B cell (primary cell): ENCODE data around the gene ATP8A2. TPM values are rescaled to one million over a fixed set of nuclear protein-coding genes. Genes with fewer than 3 reads are reported as not detected.
A peak's percentile ranks its signal among the peaks of the same experiment; 100 is the strongest.
"Not testable (repeated sequence)": the region's sequence is repeated elsewhere in the genome, so short reads cannot be mapped to it uniquely, and the experiment has no call there.

Source experiments
- ATAC-seq: fragments of 200-7000 bp; cut with Tn5 transposase; one replicate; pipeline ENCODE4 v1.10.0; 2021; ENCODE audit warnings: low read depth, mild to moderate bottlenecking, moderate number of reproducible peaks, moderate library complexity
- CTCF ChIA-PET: fragments of 350-600 bp; sonication (Branson Sonifier 250); formaldehyde crosslinking; loops from one replicate; lab custom pipeline; 2021; ENCODE audit warnings: antibody characterized with exemption, inconsistent platforms; lab: Charles Lee
- POLR2A ChIA-PET: fragments of 350-600 bp; sonication (Branson Sonifier 250); formaldehyde crosslinking; loops from one replicate; lab custom pipeline; 2021; ENCODE audit warnings: antibody characterized with exemption; lab: Charles Lee
- DNase-seq: peaks from one replicate; pipeline ENCODE4 v3.0.0; 2013
- H2AFZ ChIP-seq: 2 replicates; pipeline ENCODE4 v1.6.1; 2012; ENCODE audit warnings: mild to moderate bottlenecking, low read depth, low read length; ENCODE audit not compliant: insufficient read depth, poor library complexity, severe bottlenecking
- H3K27ac ChIP-seq, 2 donors: 1 replicate in 1 of 2; 2 replicates in 1 of 2; pipeline ENCODE4 v1.5.1; 2012 to 2013; ENCODE audit warnings: low read length in 2 of 2, mild to moderate bottlenecking in 2 of 2, moderate library complexity in 1 of 2
- H3K27me3 ChIP-seq, 4 experiments: fragments of 200-600 bp in 1 of 4; sonication (generic) in 1 of 4; replicated peaks in 1 of 4; 1 replicate in 2 of 4; 2 replicates in 2 of 4; pipeline versions ENCODE4 v1.6.1 to v1.7.0; 2013 to 2016; ENCODE audit warnings: low read length in 3 of 4, mild to moderate bottlenecking in 2 of 4, mixed read lengths in 1 of 4, moderate library complexity in 1 of 4; ENCODE audit not compliant: insufficient read depth in 4 of 4, control insufficient read depth in 3 of 4; ENCODE audit errors: control extremely low read depth in 1 of 4
- H3K36me3 ChIP-seq, 2 experiments: replicated peaks in 1 of 2; 1 replicate in 1 of 2; 2 replicates in 1 of 2; pipeline versions ENCODE4 v1.6.1 to v1.7.1; 2013; ENCODE audit warnings: low read length in 1 of 2; ENCODE audit not compliant: insufficient read depth in 2 of 2, control insufficient read depth in 1 of 2; ENCODE audit errors: control extremely low read depth in 1 of 2, extremely low read depth in 1 of 2
- H3K4me1 ChIP-seq, 2 donors: fragments of 200-600 bp in 1 of 2; sonication (generic) in 1 of 2; 1 replicate in 1 of 2; 2 replicates in 1 of 2; pipeline versions ENCODE4 v1.5.1 to v1.6.1; 2013 to 2017; ENCODE audit warnings: low read length in 2 of 2; ENCODE audit not compliant: control insufficient read depth in 2 of 2, insufficient read depth in 2 of 2
- H3K4me2 ChIP-seq: replicated peaks from 2 replicates; pipeline ENCODE3; 2012; ENCODE audit warnings: mild to moderate bottlenecking, low read depth, low read length; ENCODE audit not compliant: poor library complexity, severe bottlenecking
- H3K4me3 ChIP-seq, 5 experiments: fragments of 200-600 bp in 1 of 5; sonication (generic) in 1 of 5; 1 replicate in 3 of 5; 2 replicates in 2 of 5; pipeline versions ENCODE4 v1.5.1 to v1.7.0; 2011 to 2016; ENCODE audit warnings: low read length in 4 of 5, mild to moderate bottlenecking in 4 of 5, low read depth in 2 of 5, control low read depth in 1 of 5, moderate library complexity in 1 of 5; ENCODE audit not compliant: insufficient read depth in 1 of 5; ENCODE audit errors: control extremely low read depth in 1 of 5, extremely low read depth in 1 of 5
- H3K79me2 ChIP-seq: fragments of 200-600 bp; sonication (generic); one replicate; pipeline ENCODE4 v1.6.0; 2016; ENCODE audit warnings: low read length; ENCODE audit not compliant: control insufficient read depth, insufficient read depth
- H3K9ac ChIP-seq: fragments of 200-600 bp; sonication (generic); 2 replicates; pipeline ENCODE4 v1.6.1; 2017; ENCODE audit warnings: mild to moderate bottlenecking, low read length, moderate library complexity
- H3K9me3 ChIP-seq, 3 donors: one replicate each; pipeline versions ENCODE4 v1.6.1 to v1.7.1; 2013; ENCODE audit warnings: low read length in 2 of 3; ENCODE audit not compliant: control insufficient read depth in 2 of 3, insufficient read depth in 1 of 3; ENCODE audit errors: control extremely low read depth in 1 of 3
- H4K20me1 ChIP-seq: 2 replicates; pipeline ENCODE4 v1.6.0; 2012; ENCODE audit warnings: mild to moderate bottlenecking, low read length; ENCODE audit not compliant: insufficient read depth, control insufficient read depth, poor library complexity, severe bottlenecking
- H3K27ac Mint-ChIP-seq: one replicate; pipeline ENCODE4 v1.8.0; 2021; ENCODE audit warnings: mixed read lengths
- H3K27me3 Mint-ChIP-seq: one replicate; pipeline ENCODE4 v1.8.0; 2021; ENCODE audit warnings: mixed read lengths
- H3K4me1 Mint-ChIP-seq: one replicate; pipeline ENCODE4 v1.8.0; 2021; ENCODE audit warnings: mixed read lengths
- H3K4me3 Mint-ChIP-seq: one replicate; pipeline ENCODE4 v1.8.0; 2021; ENCODE audit warnings: mixed read lengths
- H3K9me3 Mint-ChIP-seq: one replicate; pipeline ENCODE4 v1.8.0; 2022; ENCODE audit warnings: mixed read lengths; ENCODE audit not compliant: insufficient read depth
- CTCF ChIP-seq: fragments of 200-600 bp; IDR thresholded peaks from one replicate; pipeline ENCODE4 v1.8.0; 2022; ENCODE audit warnings: antibody characterized with exemption, mild to moderate bottlenecking
- EZH2 ChIP-seq: IDR thresholded peaks from 2 replicates; pipeline ENCODE4 v1.6.1; 2012; ENCODE audit warnings: borderline replicate concordance, low read depth, mild to moderate bottlenecking, moderate library complexity, low read length; ENCODE audit not compliant: insufficient read depth, poor library complexity, severe bottlenecking
- WGBS: methylation state at CpG from one replicate; pipeline ENCODE4 v1.1.5; 2013; ENCODE audit warnings: missing lambda C conversion rate; ENCODE audit not compliant: insufficient coverage; 5-methylcytosine and 5-hydroxymethylcytosine counted together
- intact Hi-C: fragments of 100-400 bp; cut with micrococcal nuclease; formaldehyde crosslinking; loops from one replicate; pipeline ENCODE4 v1.10.0; 2022
- polyA plus RNA-seq: library from polyadenylated mRNA; depleted of rRNA; stranded (reverse); fragments of >200 nt; gene quantifications from 2 replicates; pipeline ENCODE4 v1.2.3, GENCODE V29; 2012
- total RNA-seq, 2 donors: library from RNA; stranded (reverse); fragments of 120-200 nt in 1 of 2; gene quantifications; 1 replicate in 1 of 2; 2 replicates in 1 of 2; pipeline versions ENCODE4 v1.2.3 to v1.2.4, GENCODE V29; 2013 to 2022

Gene ATP8A2
- total and polyA plus RNA-seq, 2 donors (not counting 1 experiment from before 2014, with no cell fraction given) = not detected

- Mint-ChIP-seq H3K4me1 (no peaks in the 10 kb centered on the region), H3K27me3 (peaks cover 28% of the 10 kb centered on the region), H3K27ac (no peak overlapping the region), H3K4me3 (no peak overlapping the region), H3K9me3 (no peaks in the 10 kb centered on the region)
- TF ChIP-seq EZH2 (no peak), CTCF (no peak)
- peaks cover 0 to 4% (median 0%) of the 10 kb centered on the region in 4 experiments for H3K27me3 ChIP-seq
- H3K79me2 ChIP-seq = no peaks in the 10 kb centered on the region
- POLR2A ChIA-PET = no interaction called here
- no peak for DNase-seq
- H4K20me1 ChIP-seq = no peaks in the 10 kb centered on the region
- ATAC-seq = no peak
- H2AFZ ChIP-seq = no peak overlapping the region
- 75% methylated on average over 2 of the region's 2 CpGs for WGBS
- H3K4me1 ChIP-seq = no peaks in the 10 kb centered on the region
- no peak overlapping the region for H3K4me2 ChIP-seq
- H3K36me3 ChIP-seq = no peaks in the 10 kb centered on the region
- no peak overlapping the region for H3K9ac ChIP-seq
- no peak overlapping the region for H3K4me3 ChIP-seq
- intact Hi-C loops = no loop called here
- CTCF ChIA-PET = interaction anchor here (1.0 kb wide), 1 partner anchor 495 kb away, joined by 3 read pairs; no protein-coding TSS in a partner anchor
- H3K9me3 ChIP-seq = no peaks in the 10 kb centered on the region
- H3K27ac ChIP-seq = no peak overlapping the region
Measured at GRCh38 chr13:26071691-26072090, 699.9 kb downstream of the ATP8A2 start.

GRCh38 chr13:26072335-26072734 is 700.6 kb downstream of the ATP8A2 start:
- ATAC-seq (peak; percentile 36), DNase-seq (peak; percentile 9)
- H3K36me3 ChIP-seq, H3K4me3 ChIP-seq, H3K4me3 Mint-ChIP-seq, CTCF ChIA-PET, H3K4me1 ChIP-seq, H3K9me3 Mint-ChIP-seq, POLR2A ChIA-PET, H3K27ac Mint-ChIP-seq, H2AFZ ChIP-seq, H3K4me1 Mint-ChIP-seq, H3K27me3 ChIP-seq, H3K9ac ChIP-seq, H3K4me2 ChIP-seq, H4K20me1 ChIP-seq, intact Hi-C loops, H3K27ac ChIP-seq, H3K79me2 ChIP-seq, H3K9me3 ChIP-seq: not testable (repeated sequence)
- TF ChIP-seq CTCF = peak; percentile 23
- 40% methylated on average over 1 of the region's 7 CpGs for WGBS
- H3K27me3 Mint-ChIP-seq = peaks cover 34% of the 10 kb centered on the region
